HL-60 (cell line): ENCODE results near the gene PDRG1.

Experiments
- CTCF ChIP-seq: IDR thresholded peaks from one replicate; pipeline ENCODE4 v1.5.1; 2011; ENCODE audit warnings: low read length, control low read depth, inconsistent platforms; ENCODE audit not compliant: insufficient read depth
- TF ChIP-seq, protein P1 (sequence below): IDR thresholded peaks from 2 replicates; pipeline ENCODE4 v1.6.1; 2012; ENCODE audit warnings: low read depth; ENCODE audit not compliant: insufficient replicate concordance

DNA sequence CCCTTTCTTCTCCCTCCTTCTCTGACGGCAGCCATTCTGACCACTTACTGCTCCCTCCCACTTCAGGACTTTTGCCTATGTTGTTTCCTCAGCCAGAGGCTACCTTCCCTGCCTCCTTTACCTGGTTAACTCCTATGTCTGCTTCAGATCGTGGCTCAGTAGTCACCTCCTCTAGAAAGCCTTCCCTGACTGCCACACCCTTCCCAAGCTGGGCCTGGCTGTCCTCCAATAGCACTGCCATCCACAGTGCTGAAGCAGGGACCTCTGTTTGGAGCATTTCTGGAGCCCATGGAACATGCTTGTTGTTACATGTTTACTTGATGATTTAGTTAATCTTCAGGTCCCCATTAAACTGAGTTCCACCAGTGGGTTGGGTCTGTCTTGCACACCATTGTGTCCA lies 29.9 kb upstream of the PDRG1 start:
- TF ChIP-seq, protein P1, sequence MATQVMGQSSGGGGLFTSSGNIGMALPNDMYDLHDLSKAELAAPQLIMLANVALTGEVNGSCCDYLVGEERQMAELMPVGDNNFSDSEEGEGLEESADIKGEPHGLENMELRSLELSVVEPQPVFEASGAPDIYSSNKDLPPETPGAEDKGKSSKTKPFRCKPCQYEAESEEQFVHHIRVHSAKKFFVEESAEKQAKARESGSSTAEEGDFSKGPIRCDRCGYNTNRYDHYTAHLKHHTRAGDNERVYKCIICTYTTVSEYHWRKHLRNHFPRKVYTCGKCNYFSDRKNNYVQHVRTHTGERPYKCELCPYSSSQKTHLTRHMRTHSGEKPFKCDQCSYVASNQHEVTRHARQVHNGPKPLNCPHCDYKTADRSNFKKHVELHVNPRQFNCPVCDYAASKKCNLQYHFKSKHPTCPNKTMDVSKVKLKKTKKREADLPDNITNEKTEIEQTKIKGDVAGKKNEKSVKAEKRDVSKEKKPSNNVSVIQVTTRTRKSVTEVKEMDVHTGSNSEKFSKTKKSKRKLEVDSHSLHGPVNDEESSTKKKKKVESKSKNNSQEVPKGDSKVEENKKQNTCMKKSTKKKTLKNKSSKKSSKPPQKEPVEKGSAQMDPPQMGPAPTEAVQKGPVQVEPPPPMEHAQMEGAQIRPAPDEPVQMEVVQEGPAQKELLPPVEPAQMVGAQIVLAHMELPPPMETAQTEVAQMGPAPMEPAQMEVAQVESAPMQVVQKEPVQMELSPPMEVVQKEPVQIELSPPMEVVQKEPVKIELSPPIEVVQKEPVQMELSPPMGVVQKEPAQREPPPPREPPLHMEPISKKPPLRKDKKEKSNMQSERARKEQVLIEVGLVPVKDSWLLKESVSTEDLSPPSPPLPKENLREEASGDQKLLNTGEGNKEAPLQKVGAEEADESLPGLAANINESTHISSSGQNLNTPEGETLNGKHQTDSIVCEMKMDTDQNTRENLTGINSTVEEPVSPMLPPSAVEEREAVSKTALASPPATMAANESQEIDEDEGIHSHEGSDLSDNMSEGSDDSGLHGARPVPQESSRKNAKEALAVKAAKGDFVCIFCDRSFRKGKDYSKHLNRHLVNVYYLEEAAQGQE, result no peak
- TF ChIP-seq CTCF, result no peak
